Measurements from ENCODE around the gene ZNF672. TPM values are rescaled to one million over a fixed set of nuclear protein-coding genes. Genes with fewer than 3 reads are reported as not detected.

The ZNF672 gene
- total and polyA plus RNA-seq, 2 of the 13 experiments (the other 11 are each of a cell fraction or from before 2014, with no cell fraction given), result 17.2 to 22.9 TPM

GRCh38 chr1:248884632-248885295 is 46.7 kb downstream of the ZNF672 start:
- in situ Hi-C loops (cut with HindIII; ENCODE audit: extremely low pct_ligation_motif_present, low pct_unique_long_range_greater_than_20kb), result no loop called here
- H2AFZ ChIP-seq (ENCODE audit: low read length), result no peak overlapping the region
- WGBS (ENCODE audit: low lambda C conversion rate), result 0% methylated on average over 1 of the region's 1 CpG
- no peak for DNase-seq (ENCODE audit: low spot score)
- no peak overlapping the region for H3K4me2 ChIP-seq (ENCODE audit: low read depth, low read length)
- intact Hi-C loops (cut with micrococcal nuclease; ENCODE audit: unreplicated experiment), result loop anchor here (1.0 kb wide), 1 partner anchor 40 kb away; no protein-coding TSS in a partner anchor
- FAIRE-seq, result no peak
- no peaks in the 10 kb centered on the region for H3K36me3 ChIP-seq (replicated peaks in 1 of 2; ENCODE audit: control insufficient read depth in 1 of 2, insufficient read depth in 2 of 2, low read length in 2 of 2)
- no peaks in the 10 kb centered on the region for H3K27me3 ChIP-seq (ENCODE audit: control insufficient read depth in 1 of 2, insufficient read depth in 2 of 2, low read length in 2 of 2)
- ChIA-PET POLR2A (no interaction called here), CTCF (ENCODE audit: low intra/inter-chr PET ratio, low total read pairs) (no interaction called here)
- H3K9ac ChIP-seq (ENCODE audit: insufficient read depth, low read depth, low read length), result no peak overlapping the region
- H3K4me1 ChIP-seq (ENCODE audit: insufficient read depth, low read length), result no peaks in the 10 kb centered on the region
- no peaks in the 10 kb centered on the region for H4K20me1 ChIP-seq (ENCODE audit: insufficient read depth, low read length)
- ATAC-seq, result no peak; the same call in 2 of the 3 replicates
- H3K4me3 ChIP-seq (replicated peaks in 1 of 3; ENCODE audit: insufficient read depth in 1 of 3, low read depth in 2 of 3, low read length in 3 of 3), result no peak overlapping the region
- H3K79me2 ChIP-seq (ENCODE audit: insufficient read depth, low read length), result no peaks in the 10 kb centered on the region
- BruUV-seq (replicated peaks), result no TSS peak
- no peaks in the 10 kb centered on the region for H3K9me3 ChIP-seq (ENCODE audit: low read length)
- no peak overlapping the region for H3K27ac ChIP-seq (ENCODE audit: extremely low read length, insufficient read depth, low read length)
- TF ChIP-seq ZNF317 (CRISPR knock-in tag; IDR thresholded peaks at IDR 0.05) (peak; percentile 70; the same call in 1 of the 2 replicates), POLR2AphosphoS5 (IDR thresholded peaks at IDR 0.05; ENCODE audit: low read depth, low read length) (no peak), ATF6 (CRISPR knock-in tag; conservative IDR thresholded peaks at IDR 0.05) (no peak), TMF1 (CRISPR knock-in tag; IDR thresholded peaks at IDR 0.05; ENCODE audit: low read depth) (no peak)

GRCh38 chr1:248885646-248886045 is 47.6 kb downstream of the ZNF672 start:
- intact Hi-C loops (cut with micrococcal nuclease; ENCODE audit: unreplicated experiment), result loop anchor here (1.0 kb wide), 1 partner anchor 39 kb away; no protein-coding TSS in a partner anchor
- POLR2A ChIA-PET, result no interaction called here

More at GRCh38 chr1:248885646-248886045, 47.6 kb downstream of the ZNF672 start:
- Histone ChIP-seq H3K9ac (ENCODE audit: insufficient read depth, low read depth, low read length) (no peak overlapping the region), H3K4me2 (ENCODE audit: low read depth, low read length) (no peak overlapping the region), H3K4me3 (replicated peaks in 1 of 3; ENCODE audit: insufficient read depth in 1 of 3, low read depth in 2 of 3, low read length in 3 of 3) (no peak overlapping the region), H2AFZ (ENCODE audit: low read length) (no peak overlapping the region), H3K27ac (ENCODE audit: extremely low read length, insufficient read depth, low read length) (no peak overlapping the region), H3K36me3 (replicated peaks in 1 of 2; ENCODE audit: control insufficient read depth in 1 of 2, insufficient read depth in 2 of 2, low read length in 2 of 2) (no peaks in the 10 kb centered on the region), H3K27me3 (ENCODE audit: control insufficient read depth in 1 of 2, insufficient read depth in 2 of 2, low read length in 2 of 2) (no peaks in the 10 kb centered on the region; a peak in 1 of 5 replicates), H3K9me3 (ENCODE audit: low read length) (no peaks in the 10 kb centered on the region), H3K4me1 (ENCODE audit: insufficient read depth, low read length) (no peaks in the 10 kb centered on the region), H3K79me2 (ENCODE audit: insufficient read depth, low read length) (no peaks in the 10 kb centered on the region), H4K20me1 (ENCODE audit: insufficient read depth, low read length) (no peaks in the 10 kb centered on the region)
- no peak for DNase-seq (ENCODE audit: low spot score)
- BruUV-seq (replicated peaks), result no TSS peak
- WGBS (ENCODE audit: low lambda C conversion rate), result 33% methylated on average over 1 of the region's 1 CpG
- ATAC-seq, result no peak
- TF ChIP-seq MNT (IDR thresholded peaks at IDR 0.05) (no peak), ZNF274 (CRISPR knock-in tag; IDR thresholded peaks at IDR 0.05) (no peak), ESRRA (CRISPR knock-in tag; IDR thresholded peaks at IDR 0.05; ENCODE audit: low read depth) (no peak), CBFB (CRISPR knock-in tag; IDR thresholded peaks at IDR 0.05) (no peak), ZBTB33 (CRISPR knock-in tag; IDR thresholded peaks at IDR 0.05) (no peak)
- in situ Hi-C loops (cut with HindIII; ENCODE audit: extremely low pct_ligation_motif_present, low pct_unique_long_range_greater_than_20kb), result no loop called here
- no peak for FAIRE-seq
- CTCF ChIA-PET (ENCODE audit: low intra/inter-chr PET ratio, low total read pairs), result no interaction called here

Data from HepG2 (cell line).